GM06990 (cell line): ENCODE data around the gene WNT11.

ENCODE experiments used
- DNase-seq: peaks from one replicate; pipeline ENCODE4 v3.0.0-alpha.2; 2011; ENCODE audit not compliant: insufficient read length; ENCODE audit errors: extremely low read depth
- H3K27me3 ChIP-seq: replicated peaks from 2 replicates; pipeline ENCODE4 v1.6.0; 2011; ENCODE audit warnings: low read length; ENCODE audit not compliant: control insufficient read depth, insufficient read depth
- H3K36me3 ChIP-seq: 2 replicates; pipeline ENCODE4 v1.5.1; 2011; ENCODE audit warnings: low read length; ENCODE audit not compliant: control insufficient read depth, insufficient read depth
- H3K4me3 ChIP-seq: replicated peaks from 2 replicates; pipeline ENCODE4 v1.5.1; 2011; ENCODE audit warnings: low read depth, mild to moderate bottlenecking, control low read depth, low read length
- CTCF ChIP-seq: IDR thresholded peaks from 2 replicates; pipeline ENCODE4 v1.5.1; 2011; ENCODE audit warnings: low read length, control low read depth, mild to moderate bottlenecking, inconsistent platforms; ENCODE audit not compliant: insufficient read depth, poor library complexity, severe bottlenecking

WNT11 gene

DNA sequence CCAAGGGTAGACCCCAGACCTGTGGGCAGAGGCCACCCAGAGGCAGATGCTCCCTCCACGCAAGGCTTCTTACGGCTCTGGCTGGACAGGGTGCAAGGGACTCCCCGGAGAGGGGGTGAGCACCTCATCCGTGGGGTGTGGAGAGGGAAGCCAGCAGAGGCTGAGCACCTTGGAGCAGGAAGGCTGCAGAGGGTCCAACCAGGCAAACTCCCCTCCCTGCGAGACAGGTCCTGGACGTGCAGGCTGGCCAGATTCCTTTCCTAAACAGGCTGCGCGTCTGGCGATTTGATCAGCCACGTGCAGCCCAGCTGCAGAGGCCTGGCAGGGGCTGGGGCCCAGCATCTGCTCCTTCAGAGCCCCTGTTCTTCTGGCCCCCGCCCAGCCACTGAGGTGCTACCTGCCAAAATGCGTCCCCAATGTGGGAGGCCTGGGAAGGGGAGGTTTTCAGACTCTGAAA lies 49.3 kb downstream of the WNT11 start:
- Histone ChIP-seq H3K36me3 (no peaks in the 10 kb centered on the region), H3K27me3 (no peaks in the 10 kb centered on the region; the same call in none of the 2 replicates), H3K4me3 (no peak overlapping the region)
- DNase-seq = no peak
- no peak for TF ChIP-seq CTCF

DNA sequence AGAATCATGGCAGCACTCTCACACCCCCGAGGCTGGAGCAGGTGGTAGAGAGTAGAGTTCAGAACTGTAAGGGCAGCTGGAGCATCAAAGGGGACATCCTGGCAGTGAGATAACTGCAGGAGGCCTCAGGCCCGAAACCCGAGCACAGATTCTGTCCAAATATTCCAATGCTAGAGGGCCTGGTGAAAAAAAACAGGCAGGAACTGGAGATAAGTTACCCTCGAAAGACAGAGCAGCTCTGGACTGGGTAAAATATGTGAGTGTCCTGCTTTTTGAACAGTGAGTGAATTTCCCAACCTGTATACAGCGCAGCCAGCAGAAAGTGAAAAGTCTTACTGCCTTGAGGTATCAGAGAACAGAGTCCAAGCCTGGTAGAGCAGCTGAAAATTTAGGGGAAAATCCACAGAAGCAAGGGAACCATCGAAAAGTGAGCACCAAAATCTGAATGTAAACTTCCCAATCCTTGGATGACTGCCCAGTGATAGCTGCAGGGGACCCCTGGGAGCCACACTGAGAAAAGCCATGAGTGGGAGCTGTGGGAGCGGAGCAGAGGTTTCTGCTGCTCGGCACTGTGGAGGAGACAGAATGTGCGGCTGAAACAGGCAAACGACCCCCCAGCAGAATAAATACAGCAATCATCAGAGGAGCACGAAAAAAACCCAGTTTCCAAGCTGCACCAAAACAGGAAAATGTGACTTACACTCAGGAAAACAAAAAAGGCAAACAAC lies 50.6 kb downstream of the WNT11 start:
- TF ChIP-seq CTCF = no peak
- H3K27me3 ChIP-seq = no peaks in the 10 kb centered on the region; the same call in none of the 2 replicates
- no peak for DNase-seq
- no peaks in the 10 kb centered on the region for H3K36me3 ChIP-seq
- H3K4me3 ChIP-seq = no peak overlapping the region

DNA sequence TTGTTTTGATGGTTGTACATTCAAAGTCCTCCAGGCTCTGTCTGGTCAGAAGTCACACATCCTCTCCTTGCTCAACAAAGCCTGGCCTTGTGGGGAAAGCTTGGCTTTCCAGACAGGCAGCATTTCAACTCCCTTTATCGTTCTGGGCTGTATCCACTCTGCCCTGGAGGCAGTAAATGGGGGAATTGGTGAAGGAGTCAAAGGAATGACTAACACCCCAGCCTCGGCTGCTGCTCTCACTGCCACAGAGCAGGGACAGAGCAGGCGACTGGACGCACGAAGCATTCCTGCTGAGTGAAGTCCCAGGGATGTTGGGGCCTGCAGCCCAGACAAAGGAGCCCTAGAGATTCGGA lies 52.8 kb downstream of the WNT11 start:
- TF ChIP-seq CTCF = no peak
- DNase-seq = no peak
- Histone ChIP-seq H3K27me3 (no peaks in the 10 kb centered on the region; the same call in 1 of the 2 replicates), H3K36me3 (no peaks in the 10 kb centered on the region), H3K4me3 (no peak overlapping the region)

GRCh38 chr11:76152741-76153570 lies 53.3 kb downstream of the WNT11 start:
- no peaks in the 10 kb centered on the region; the same call in 1 of the 2 replicates for H3K27me3 ChIP-seq
- peak; percentile 67 for DNase-seq
- H3K36me3 ChIP-seq = no peaks in the 10 kb centered on the region
- no peak overlapping the region for H3K4me3 ChIP-seq
- TF ChIP-seq CTCF = no peak

DNA sequence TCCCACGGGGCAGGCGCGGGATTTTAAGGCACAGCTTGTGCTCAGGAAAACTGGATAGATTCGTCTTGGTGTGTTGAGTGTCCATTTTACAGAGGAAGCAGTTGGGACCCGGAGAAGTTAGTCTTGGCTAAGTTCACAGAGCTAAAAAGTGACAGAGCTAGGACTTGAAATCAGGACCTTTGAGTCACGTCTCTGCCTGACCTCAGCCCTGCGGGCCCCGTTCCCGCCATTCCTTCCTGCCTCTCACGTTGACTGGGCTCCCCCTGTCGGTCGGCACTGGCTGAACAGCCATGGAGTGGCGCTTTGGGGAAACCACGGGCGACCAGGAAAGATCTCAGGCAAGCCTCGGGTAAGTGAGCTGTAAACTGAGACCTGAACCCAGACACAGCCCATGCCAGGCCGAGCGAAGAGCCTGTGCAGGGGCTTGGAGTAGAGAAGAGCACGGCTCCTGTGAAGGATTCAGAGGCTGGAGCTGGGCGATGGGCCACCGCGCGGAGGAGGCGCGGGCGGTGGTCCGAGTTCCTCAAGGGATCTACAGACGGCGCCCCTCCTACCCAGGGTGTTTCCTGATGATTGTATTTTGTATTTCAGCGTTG lies 54.1 kb downstream of the WNT11 start:
- Histone ChIP-seq H3K27me3 (no peaks in the 10 kb centered on the region; the same call in 1 of the 2 replicates), H3K4me3 (peak overlapping the region; percentile 58), H3K36me3 (no peaks in the 10 kb centered on the region)
- peak; percentile 99 for TF ChIP-seq CTCF
- DNase-seq = peak; percentile 81
